ENCODE results near the gene DYSF.

The DYSF gene

DNA sequence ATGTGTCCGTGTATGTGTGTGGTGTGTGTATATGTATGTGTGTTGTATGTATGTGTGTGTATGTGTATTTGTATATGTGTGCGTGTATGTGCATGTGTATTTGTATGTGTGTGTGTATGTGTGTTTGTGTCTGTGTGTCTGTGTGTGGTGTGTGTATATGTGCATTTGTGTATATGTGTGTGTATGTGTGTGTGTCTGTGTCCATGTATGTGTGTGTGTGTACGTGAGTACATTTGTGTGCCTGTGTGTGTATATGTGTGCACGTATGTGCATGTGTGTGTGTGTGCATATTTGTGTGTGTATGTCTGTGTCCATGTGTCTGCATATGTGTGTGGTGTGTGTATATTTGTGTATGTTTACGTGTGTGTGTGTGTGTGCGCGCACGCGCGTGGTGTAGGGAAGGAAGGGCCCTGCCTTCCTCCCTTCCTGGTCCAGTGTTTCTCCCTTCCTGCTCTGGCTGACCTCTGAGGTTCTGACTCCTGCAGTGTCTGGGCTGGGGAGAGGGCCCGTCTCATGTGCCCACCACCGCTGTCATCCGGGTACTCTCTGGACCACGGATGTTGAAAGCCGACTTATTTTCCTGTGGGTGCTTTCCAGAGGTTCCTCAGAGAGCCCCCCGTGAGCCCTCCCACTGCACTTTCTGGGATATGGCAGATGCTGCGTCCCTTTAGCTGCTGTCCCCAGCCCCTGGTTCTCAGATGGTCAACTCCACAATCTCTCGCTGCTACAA, 209.5 kb downstream of the DYSF start:
- no peak for DNase-seq

DNA sequence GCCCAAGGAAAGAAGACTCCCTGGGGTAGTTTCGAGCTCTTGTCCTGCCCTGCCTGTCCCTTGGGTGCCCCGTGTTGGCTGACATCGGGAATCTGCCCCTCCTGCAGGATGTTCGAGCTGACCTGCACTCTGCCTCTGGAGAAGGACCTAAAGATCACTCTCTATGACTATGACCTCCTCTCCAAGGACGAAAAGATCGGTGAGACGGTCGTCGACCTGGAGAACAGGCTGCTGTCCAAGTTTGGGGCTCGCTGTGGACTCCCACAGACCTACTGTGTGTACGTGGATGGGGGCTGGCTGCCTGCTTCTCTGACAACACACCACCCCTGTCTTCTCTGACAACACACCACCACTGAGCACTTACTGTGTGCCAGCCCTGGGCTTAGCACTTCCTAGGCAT, 210.8 kb downstream of the DYSF start:
- DNase-seq: no peak

DNA sequence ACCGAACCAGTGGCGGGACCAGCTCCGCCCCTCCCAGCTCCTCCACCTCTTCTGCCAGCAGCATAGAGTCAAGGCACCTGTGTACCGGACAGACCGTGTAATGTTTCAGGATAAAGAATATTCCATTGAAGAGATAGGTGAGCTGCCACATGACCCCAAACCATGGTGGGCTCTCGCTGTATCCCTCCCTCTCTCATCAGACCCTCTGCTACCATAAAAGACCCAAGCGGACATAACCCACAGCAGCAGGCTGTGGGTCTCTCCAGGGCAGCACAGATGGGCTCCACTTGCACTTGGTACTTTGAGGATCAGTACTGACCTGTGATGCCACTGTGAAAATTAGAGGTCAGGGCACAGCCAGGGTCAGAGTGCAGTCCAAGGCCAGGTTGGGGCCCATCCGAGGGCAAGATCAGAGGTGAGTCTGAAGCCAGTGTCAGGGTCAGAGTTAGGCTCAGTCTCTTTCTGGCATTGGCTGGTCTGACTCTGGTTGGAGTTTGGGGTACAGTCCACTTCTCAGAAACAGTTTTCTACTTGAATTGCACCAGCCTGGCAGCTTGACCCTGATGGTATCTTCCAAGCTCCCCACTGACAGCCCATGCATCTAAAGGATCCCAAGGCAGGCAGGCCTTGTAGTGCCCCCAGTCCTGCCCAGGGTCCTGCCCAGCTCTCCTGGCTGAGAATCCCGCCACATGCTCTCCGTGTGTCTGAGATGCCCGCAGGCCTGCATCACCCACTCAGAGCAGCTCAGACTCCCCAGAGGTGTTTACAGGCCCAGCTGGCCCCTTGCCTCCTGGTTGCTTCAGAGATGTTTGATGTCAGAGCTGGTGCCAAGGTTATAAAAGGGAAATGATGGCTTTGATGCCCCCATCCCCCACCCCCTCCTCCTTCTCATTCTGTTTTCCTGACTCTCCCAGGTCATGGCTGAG, 212.1 kb downstream of the DYSF start:
- DNase-seq: no peak

DNA sequence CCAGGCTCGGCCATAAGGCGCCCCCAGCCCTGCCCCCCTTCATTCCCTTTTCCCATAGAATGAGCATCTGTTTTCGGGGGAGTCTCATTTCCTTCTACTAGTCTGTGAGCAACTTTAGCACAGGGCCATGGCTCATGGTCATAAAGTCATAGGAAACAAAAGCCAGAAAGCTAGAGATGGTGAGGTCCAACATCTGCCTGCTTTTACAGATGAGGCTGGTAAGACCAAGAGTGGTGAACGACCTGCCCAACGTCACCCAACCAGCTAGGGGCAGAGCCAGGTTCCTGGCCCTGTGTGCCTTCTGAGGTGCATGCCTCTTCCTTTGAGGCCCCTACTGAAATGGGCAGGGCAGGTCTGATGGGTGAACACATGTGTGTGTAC, 212.7 kb downstream of the DYSF start:
- no peak for DNase-seq

DNA sequence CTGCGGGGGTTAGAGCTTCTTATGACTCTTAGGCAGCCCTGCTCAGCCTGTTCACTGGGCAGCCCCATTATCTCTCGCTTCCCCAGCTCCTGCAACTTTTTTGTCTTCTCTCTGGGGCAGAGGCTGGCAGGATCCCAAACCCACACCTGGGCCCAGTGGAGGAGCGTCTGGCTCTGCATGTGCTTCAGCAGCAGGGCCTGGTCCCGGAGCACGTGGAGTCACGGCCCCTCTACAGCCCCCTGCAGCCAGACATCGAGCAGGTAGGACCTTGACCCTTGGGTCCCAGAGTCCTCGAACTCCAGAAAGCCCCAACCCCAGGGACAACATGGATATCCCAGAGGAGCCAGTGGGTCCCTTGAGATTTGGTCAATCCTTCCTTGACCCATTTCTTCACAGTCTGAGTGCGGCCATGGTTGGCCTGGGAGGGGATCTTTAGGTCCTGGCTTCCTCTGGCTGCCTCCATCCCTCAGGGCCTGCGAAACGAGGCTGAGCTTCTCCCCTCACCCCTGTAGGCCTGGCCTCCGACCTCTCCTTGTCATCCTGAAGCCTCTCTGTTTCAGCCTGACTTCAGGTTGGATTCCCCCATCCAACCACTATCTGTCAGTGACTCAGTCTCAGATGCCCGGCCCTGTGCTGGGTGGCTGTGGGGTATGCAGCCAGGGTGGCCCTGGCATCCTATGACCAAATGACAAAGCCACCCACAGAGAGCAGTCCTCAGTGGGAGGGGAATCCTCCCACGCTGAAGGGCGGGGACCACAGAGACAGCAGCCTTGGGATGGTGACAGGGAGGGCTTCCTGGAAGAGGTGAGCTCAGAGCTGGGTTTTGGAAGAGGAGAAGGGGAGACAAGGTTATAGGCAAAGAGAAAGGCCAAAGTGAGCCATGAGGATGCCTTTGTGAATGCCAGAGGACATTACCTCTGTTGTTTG, 214.2 kb downstream of the DYSF start:
- no peak for DNase-seq

DNA sequence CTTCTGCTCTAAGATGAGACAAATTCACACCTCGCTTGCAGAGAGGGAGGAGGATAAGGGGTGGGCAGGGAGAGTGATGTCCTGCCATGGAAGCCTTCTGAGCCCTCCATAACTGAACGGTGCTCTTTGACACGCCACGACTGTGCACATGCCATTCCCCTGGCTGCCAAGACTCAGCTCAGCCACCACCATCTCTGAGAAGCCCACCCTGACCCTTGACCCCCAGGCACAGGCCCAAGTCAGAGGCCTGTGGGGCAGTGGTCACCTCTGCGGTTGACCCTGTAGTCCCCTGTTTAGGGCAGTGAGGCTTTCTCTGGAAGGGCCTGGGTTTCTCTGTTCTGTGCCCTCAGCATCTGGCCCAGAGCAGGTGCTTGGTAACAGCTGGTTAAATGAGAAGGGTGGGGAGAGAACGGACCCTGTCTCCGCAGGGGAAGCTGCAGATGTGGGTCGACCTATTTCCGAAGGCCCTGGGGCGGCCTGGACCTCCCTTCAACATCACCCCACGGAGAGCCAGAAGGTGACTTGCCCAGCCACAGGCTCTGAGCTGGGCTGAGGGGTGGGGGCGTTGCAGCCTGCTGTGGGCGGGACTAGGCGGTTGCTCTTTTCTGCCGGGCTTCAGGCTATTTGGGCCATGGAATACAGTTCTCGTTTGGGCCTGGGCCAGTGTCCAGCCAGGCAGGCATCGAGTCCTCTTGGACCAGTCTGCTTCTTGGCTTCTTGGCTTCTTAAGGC, 215.1 kb downstream of the DYSF start:
- DNase-seq: no peak

DNA sequence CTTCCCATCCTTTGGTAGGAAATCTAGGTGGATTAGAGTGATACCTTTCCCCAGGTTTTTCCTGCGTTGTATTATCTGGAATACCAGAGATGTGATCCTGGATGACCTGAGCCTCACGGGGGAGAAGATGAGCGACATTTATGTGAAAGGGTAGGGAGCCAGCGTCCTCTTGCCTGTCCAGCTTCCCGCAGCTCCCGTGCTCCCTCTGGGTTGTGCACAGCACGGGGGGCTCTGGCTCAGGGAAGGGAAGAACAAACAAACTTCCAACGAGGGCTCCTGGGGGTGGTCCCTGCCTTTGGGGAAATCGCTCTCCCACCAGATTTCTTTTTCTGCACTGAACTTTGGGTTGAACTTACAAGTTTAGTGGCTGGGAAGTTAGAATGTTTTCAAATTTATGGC, 215.7 kb downstream of the DYSF start:
- DNase-seq: no peak

DNA sequence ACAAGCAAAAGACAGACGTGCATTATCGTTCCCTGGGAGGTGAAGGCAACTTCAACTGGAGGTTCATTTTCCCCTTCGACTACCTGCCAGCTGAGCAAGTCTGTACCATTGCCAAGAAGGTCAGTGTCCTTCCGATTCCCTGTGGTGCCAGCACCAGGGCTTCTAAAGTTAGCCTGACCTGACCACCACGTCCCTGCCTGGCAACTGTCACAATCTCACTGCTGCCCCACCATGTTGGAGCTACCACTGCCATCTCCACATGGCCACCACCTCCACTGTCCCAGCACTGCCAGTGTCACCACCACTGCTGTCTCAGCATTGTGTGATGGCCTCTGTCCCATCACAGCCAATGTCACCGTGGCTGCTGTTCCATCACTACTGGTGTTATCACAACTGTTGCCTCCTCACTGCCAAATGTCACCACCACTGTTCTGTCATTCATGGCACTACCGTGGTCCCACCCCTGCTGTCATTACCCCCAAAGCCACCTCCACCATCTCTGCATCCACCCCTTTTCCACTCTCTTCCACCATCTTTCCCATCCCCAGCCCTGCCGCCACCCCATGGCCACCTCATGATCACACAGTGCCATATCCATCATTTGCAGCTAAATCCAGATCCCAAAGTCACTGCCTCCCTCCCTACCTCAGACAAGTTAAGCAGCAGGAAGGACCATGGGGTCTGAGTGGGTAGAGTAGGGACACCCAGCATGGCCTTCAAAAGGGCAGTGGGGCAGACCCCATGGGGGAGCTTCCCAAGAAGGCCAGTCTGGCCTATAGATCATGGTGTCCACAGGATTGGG, 216.5 kb downstream of the DYSF start:
- DNase-seq: no peak

DNA sequence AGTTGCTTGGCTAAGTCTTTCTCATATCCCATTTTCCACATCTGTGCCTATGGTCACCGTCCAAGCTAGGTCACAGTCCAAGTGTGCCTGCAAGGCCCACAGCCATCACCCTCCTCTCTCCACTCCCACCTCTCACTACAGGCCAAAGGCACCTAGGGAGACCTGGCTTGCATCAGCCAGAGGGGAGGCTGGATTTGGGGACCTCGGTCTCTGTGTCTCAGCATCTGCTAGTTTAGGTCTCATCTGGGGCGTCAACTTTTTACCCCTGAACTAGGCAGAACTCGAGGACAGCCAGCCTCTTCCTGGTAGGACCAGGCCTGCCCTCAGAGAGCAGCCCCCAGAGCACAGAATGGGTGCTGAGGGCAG, 217.1 kb downstream of the DYSF start:
- DNase-seq: no peak

DNA sequence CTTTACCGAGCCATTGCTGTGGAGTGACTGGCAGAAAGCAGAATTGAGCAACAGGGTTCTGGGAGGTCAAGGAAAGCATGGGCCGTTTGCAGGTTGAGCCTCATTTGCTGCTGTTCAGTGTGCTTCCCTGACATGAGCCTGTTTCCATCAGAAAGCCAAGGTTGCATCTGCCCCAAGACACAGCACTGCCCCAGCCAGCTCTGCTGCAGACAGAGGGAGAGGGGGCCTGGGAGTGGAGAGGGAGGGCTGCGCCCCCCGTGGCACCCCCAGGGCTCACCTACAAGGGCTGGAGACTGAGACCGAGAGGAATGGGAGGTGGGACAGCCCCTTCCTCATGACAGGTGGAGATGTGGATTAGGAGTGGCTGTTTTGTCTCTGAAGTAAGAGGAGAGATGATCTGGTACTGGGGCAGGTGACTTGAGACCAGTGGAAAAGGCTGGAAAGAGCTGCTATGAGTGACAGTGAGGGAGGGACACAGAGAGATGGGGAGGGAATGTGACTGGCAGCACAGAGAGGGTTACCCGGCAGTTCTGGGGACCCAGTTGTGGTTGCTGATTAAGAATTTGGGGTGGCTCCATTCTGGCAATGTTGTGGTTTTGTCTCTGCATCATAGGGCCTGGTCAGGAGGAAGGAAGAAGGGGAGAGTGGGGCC, 218.0 kb downstream of the DYSF start:
- DNase-seq: no peak

DNA sequence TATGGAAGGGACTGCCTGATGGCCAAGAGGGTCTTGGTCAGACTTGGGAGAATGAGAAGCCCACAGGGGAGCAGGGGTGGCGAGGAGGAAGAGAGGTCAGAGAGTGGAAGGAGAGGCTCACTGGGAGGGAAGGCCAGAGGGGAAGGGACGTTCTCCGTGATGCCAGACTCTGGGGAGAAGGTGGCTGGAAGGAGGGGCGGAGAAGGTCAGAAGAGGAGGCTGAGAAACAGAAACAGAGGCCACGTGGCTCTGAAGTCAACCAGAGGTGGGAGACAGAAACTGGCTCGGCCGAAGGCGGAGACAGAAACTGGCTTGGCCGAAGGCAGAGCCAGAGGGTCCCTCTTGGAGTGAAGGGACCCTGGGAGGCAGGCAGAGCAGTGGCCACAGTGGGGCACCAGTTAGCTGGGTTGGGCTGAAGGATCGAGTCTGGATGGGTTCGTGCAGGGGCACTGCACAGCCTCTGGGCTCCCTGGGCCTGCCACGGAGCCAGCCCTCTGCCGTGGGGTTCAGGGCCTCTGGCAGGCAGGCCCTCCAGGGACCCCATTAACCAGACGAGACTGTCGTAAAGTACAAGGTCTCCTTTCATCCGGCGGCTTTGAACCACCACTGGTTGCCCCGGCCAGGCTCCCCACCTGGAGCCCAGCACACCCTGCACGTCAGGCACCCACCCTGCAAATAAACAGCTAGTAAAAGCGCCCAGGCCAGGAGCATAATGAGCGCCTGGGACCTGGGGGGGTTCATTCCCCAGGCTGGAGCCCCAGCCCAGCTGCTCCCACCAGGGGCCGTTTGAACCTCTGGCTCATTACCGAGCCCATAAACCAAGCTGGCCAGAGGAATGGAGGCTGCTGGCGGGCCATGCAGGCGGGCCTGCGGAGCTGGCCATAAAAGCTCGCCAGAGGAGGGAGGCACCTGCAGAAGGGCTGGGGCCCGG, 218.8 kb downstream of the DYSF start:
- no peak for DNase-seq

DNA sequence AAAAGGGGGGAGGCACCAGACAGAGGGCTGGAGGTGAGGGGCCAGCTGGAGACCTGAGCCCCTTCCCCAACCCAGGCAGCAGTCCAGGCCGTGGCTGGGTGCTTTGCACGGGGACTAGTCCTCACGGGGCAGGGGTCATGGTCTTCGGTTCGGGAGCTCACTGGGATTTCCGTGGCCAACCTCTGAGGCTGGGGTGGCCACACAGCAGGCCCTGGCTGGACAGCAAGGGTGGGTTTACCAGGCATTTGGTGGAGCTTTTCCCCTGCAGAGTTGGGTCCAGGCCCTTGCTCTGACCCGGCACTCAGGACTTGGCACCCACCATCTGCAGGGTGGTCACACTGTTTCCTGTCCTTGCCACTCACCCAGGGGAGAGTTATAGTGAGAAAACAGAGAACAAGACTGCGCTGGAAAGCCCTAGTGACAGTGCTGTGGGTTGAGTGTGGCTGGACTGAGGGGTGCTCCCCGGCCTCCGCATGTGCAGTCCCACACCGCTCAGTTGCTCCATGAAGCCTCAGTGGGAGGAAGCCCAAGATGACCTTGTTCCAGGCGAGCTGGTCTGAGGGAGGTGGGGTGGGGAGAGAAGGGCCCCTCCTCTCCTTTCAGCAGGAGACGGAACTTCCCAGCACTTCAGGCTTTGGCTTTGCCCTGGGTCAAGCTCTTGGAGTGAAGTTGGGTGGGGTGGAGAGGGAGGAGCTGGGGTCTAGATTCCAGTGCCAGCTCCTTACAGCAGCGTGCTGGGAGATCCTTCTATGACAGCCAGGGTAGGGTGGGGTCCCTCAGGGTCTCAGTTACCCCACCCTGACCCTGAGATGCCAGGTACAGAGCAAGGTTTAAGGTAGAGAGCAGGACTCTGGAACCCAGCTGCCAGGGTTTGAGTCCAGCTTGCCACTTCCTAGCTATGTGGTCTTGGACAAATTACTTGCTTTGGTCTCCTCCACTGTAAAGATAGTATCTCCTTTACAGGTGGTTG, 219.8 kb downstream of the DYSF start:
- no peak for DNase-seq

DNA sequence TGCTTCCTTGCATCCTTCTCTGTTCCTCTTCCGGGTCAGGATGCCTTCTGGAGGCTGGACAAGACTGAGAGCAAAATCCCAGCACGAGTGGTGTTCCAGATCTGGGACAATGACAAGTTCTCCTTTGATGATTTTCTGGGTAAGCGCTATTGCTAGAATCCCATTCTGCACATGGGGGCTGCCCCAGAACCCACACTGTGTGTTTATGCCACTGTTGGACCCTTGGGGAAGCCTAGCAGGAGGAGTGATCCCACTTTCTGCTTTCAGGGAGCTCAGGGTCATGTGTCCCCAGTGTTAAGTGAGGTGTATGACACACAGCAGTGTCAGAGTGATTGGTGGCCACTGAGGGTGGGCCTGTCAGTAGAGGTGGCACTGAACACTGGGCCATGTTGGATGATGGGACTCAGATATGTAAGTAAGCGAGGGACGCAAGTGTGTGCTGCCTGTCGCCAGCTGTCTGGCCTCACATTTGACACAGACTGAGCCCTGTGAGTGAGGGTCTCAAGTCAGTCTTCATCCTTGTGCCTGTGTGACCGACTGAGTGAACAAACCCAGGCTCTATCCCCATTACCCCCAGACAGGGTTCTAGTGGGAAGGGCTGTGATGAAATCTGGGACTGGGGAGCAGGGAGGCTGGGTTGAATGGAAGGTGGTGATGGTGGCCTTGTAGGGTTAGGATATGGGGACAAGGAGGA, 220.9 kb downstream of the DYSF start:
- no peak for DNase-seq

DNA sequence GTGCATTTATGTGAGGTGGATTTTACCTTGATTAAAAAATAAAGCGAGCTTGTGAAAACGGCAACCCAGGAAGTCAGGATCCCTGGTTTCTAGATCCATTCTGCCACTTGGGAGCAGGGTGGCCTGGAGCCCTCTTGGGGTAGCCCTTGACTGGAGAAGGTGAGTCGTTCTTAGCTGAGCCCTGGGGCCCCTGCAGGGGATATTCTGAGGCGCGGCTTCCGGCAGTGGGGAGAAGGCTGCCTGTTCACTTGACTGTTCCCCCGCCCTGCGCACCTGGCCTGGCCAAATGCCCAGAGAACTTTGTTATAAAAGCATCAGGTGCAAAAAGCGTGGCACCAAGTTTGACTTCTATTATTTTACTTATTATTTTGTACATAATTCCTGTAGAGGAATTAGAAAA, 221.9 kb downstream of the DYSF start:
- no peak for DNase-seq

DNA sequence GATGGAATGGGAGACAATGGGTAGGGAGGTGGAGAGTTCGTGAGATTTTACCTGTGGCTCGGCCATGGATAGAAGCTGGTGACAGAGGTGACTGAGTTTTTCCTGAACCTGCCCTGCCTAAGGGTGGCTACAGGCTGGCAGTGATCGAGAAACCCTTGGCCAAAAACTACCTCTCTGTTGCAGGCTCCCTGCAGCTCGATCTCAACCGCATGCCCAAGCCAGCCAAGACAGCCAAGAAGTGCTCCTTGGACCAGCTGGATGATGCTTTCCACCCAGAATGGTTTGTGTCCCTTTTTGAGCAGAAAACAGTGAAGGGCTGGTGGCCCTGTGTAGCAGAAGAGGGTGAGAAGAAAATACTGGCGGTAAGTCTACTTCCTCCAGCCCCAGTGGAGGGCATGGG, 225.5 kb downstream of the DYSF start:
- no peak for DNase-seq

DNA sequence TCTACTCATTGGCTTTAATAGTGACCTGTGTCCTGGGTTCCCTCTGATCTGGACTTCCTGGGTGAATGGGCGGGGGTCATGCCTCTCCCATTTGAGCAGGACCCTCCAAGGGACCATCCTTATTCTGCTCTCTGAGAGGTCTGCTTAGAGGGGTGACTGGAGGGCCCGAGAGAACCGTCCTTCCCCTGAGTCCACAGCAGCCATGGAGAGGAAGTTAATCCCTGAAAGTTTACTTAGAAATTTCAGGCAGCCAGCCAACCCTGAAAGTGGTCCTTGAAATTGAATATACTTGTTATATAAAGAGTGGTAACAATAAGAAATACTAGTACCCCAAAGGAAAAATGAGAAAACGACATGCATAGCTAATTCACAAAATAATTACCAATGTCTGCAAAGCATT, 226.1 kb downstream of the DYSF start:
- no peak for DNase-seq

DNA sequence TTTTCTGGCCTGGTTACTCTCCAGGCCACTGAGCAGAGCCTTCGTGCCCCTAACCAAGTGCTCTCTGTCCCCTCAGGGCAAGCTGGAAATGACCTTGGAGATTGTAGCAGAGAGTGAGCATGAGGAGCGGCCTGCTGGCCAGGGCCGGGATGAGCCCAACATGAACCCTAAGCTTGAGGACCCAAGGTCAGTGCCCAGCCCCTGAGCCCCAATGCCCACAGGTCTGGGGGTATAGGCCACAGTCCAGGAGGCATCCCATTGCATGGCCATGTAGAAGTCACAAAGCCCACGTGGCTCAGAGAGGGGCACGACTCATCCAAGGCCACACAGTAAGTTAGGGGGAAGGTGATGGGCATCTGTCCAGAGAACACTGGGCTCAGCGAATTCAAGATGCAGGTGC, 227.6 kb downstream of the DYSF start:
- no peak for DNase-seq

DNA sequence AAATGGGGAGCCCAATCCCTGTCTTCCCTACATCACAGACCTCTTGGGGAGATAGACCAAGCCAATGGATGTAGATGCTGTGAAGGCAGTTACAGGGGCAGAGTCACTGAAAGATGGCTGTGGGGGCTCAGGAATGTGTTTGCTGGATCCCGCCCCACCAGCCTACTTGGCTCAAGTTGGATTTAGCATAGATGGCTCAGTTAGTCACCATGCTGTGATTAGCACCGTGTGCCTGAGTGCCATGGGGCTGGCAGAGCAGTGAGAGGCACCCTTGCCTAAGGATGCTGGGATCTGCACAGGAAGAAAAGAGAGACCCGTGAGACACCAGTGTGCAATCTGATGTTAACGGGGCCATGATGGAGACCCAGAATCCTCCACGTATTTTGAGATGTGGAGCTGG, 228.3 kb downstream of the DYSF start:
- DNase-seq: no peak
